Astrocyte (in vitro differentiated cells and primary cell): Measurements from ENCODE around the gene RAB35. TPM values are rescaled to one million over a fixed set of nuclear protein-coding genes. Genes with fewer than 3 reads are reported as not detected.
A peak's percentile ranks its signal among the peaks of the same experiment; 100 is the strongest.

Experiments
- DNase-seq: peaks from one replicate; pipeline ENCODE4 v3.0.0-alpha.2; 2010; ENCODE audit warnings: low read depth
- FAIRE-seq: peaks from 2 replicates; lab custom pipeline; 2011; peaks lifted over from hg19 to GRCh38; lab: Jason Lieb, UNC
- H2AFZ ChIP-seq: 2 replicates; pipeline ENCODE4 v1.6.0; 2012; ENCODE audit warnings: low read depth, low read length, inconsistent platforms
- H3K27ac ChIP-seq: 2 replicates; pipeline ENCODE4 v1.5.1; 2011; ENCODE audit warnings: low read depth, low read length, inconsistent platforms
- H3K27me3 ChIP-seq: 2 replicates; pipeline ENCODE4 v1.6.0; 2011; ENCODE audit warnings: low read length, inconsistent platforms; ENCODE audit not compliant: insufficient read depth
- H3K36me3 ChIP-seq: 2 replicates; pipeline ENCODE4 v1.5.1; 2011; ENCODE audit warnings: low read length, inconsistent platforms; ENCODE audit not compliant: insufficient read depth
- H3K4me1 ChIP-seq: 2 replicates; pipeline ENCODE4 v1.5.1; 2011; ENCODE audit warnings: low read length, inconsistent platforms; ENCODE audit not compliant: insufficient read depth
- H3K4me2 ChIP-seq: 2 replicates; pipeline ENCODE4 v1.6.0; 2012; ENCODE audit warnings: low read length, inconsistent platforms
- H3K4me3 ChIP-seq: 2 replicates; pipeline ENCODE4 v1.5.1; 2011; ENCODE audit warnings: low read depth, mild to moderate bottlenecking, low read length, inconsistent platforms; ENCODE audit not compliant: insufficient read depth
- H3K79me2 ChIP-seq: 2 replicates; pipeline ENCODE4 v1.6.0; 2012; ENCODE audit warnings: mild to moderate bottlenecking, low read length, inconsistent platforms; ENCODE audit not compliant: insufficient read depth
- H3K9ac ChIP-seq: 2 replicates; pipeline ENCODE4 v1.6.0; 2012; ENCODE audit warnings: mild to moderate bottlenecking, low read length, inconsistent platforms
- H3K9me3 ChIP-seq: 2 replicates; pipeline ENCODE4 v1.5.1; 2012; ENCODE audit warnings: low read depth, mild to moderate bottlenecking, low read length, inconsistent platforms; ENCODE audit not compliant: insufficient read depth
- H4K20me1 ChIP-seq: 2 replicates; pipeline ENCODE4 v1.6.0; 2012; ENCODE audit warnings: low read length, inconsistent platforms; ENCODE audit not compliant: insufficient read depth
- H3K27ac Mint-ChIP-seq: one replicate; pipeline ENCODE4 v1.8.0; 2021; ENCODE audit warnings: mild to moderate bottlenecking, mixed read lengths; ENCODE audit not compliant: unreplicated experiment
- H3K27me3 Mint-ChIP-seq: one replicate; pipeline ENCODE4 v1.8.0; 2021; ENCODE audit warnings: low read depth, mixed read lengths; ENCODE audit not compliant: unreplicated experiment
- H3K36me3 Mint-ChIP-seq: one replicate; pipeline ENCODE4 v1.8.0; 2021; ENCODE audit warnings: low read depth, mixed read lengths; ENCODE audit not compliant: unreplicated experiment
- H3K4me1 Mint-ChIP-seq: one replicate; pipeline ENCODE4 v1.8.0; 2021; ENCODE audit warnings: low read depth, mixed read lengths; ENCODE audit not compliant: unreplicated experiment
- H3K4me3 Mint-ChIP-seq: one replicate; pipeline ENCODE4 v1.8.0; 2021; ENCODE audit warnings: mild to moderate bottlenecking, moderate library complexity, mixed read lengths; ENCODE audit not compliant: unreplicated experiment
- H3K9me3 Mint-ChIP-seq: one replicate; pipeline ENCODE4 v1.8.0; 2021; ENCODE audit warnings: mild to moderate bottlenecking, mixed read lengths; ENCODE audit not compliant: unreplicated experiment
- CTCF ChIP-seq: IDR thresholded peaks from 2 replicates; pipeline ENCODE4 v1.5.1; 2011; ENCODE audit warnings: low read depth, mild to moderate bottlenecking, inconsistent platforms, low read length, moderate library complexity; ENCODE audit not compliant: insufficient read depth
- EZH2 ChIP-seq: IDR thresholded peaks from 2 replicates; pipeline ENCODE4 v1.6.1; 2012; ENCODE audit warnings: mild to moderate bottlenecking, low read length, inconsistent platforms; ENCODE audit not compliant: insufficient read depth
- total RNA-seq: library from RNA; stranded (reverse); gene quantifications from 2 replicates; pipeline ENCODE4 v1.2.1, GENCODE V29; 2021

The RAB35 gene
- total RNA-seq, 1 donor from 2014 or later: 63.3 TPM

- peaks cover 18% of the 10 kb centered on the region for H3K36me3 ChIP-seq
Measured at GRCh38 chr12:120095331-120095730, 21.2 kb downstream of the RAB35 start.

GRCh38 chr12:120094485-120094884, 22.1 kb downstream of the RAB35 start:
- no peaks in the 10 kb centered on the region for H3K27me3 ChIP-seq
- FAIRE-seq (no peak), DNase-seq (no peak)
- H3K4me1 Mint-ChIP-seq: peaks cover 3% of the 10 kb centered on the region
- no peak overlapping the region for H3K27ac Mint-ChIP-seq
- H3K9ac ChIP-seq: no peak overlapping the region
- no peak overlapping the region for H3K27ac ChIP-seq
- H3K36me3 Mint-ChIP-seq: peaks cover 13% of the 10 kb centered on the region
- peak overlapping the region; percentile 50 for H3K4me3 Mint-ChIP-seq
- TF ChIP-seq EZH2: no peak
- TF ChIP-seq CTCF: no peak
- H3K9me3 Mint-ChIP-seq: no peaks in the 10 kb centered on the region
- H3K9me3 ChIP-seq: no peaks in the 10 kb centered on the region
- H3K4me1 ChIP-seq: no peaks in the 10 kb centered on the region
- no peak overlapping the region for H3K4me2 ChIP-seq
- H4K20me1 ChIP-seq: peaks cover 67% of the 10 kb centered on the region
- peaks cover 18% of the 10 kb centered on the region for H3K36me3 ChIP-seq
- no peak overlapping the region for H3K4me3 ChIP-seq
- no peaks in the 10 kb centered on the region for H3K27me3 Mint-ChIP-seq
- peaks cover 13% of the 10 kb centered on the region for H3K79me2 ChIP-seq
- H2AFZ ChIP-seq: no peak overlapping the region

More at GRCh38 chr12:120095331-120095730, 21.2 kb downstream of the RAB35 start:
- Histone ChIP-seq H3K9me3 (no peaks in the 10 kb centered on the region), H3K79me2 (peaks cover 21% of the 10 kb centered on the region), H3K4me3 (no peak overlapping the region), H3K9ac (no peak overlapping the region), H3K27ac (no peak overlapping the region), H4K20me1 (peaks cover 75% of the 10 kb centered on the region), H2AFZ (no peak overlapping the region), H3K27me3 (no peaks in the 10 kb centered on the region), H3K4me2 (no peak overlapping the region), H3K4me1 (no peaks in the 10 kb centered on the region)
- DNase-seq (no peak), FAIRE-seq (no peak)
- H3K9me3 Mint-ChIP-seq: no peaks in the 10 kb centered on the region
- no peak overlapping the region for H3K27ac Mint-ChIP-seq
- no peak for TF ChIP-seq EZH2
- no peak for TF ChIP-seq CTCF
- H3K36me3 Mint-ChIP-seq: peaks cover 10% of the 10 kb centered on the region
- no peaks in the 10 kb centered on the region for H3K27me3 Mint-ChIP-seq
- peaks cover 3% of the 10 kb centered on the region for H3K4me1 Mint-ChIP-seq
- no peak overlapping the region for H3K4me3 Mint-ChIP-seq

GRCh38 chr12:120093592-120094355, 22.8 kb downstream of the RAB35 start:
- Histone ChIP-seq H4K20me1 (peaks cover 59% of the 10 kb centered on the region), H3K4me1 (no peaks in the 10 kb centered on the region), H3K4me3 (no peak overlapping the region), H3K9me3 (no peaks in the 10 kb centered on the region), H3K9ac (no peak overlapping the region), H3K27me3 (no peaks in the 10 kb centered on the region), H3K4me2 (no peak overlapping the region), H3K27ac (no peak overlapping the region), H3K36me3 (peaks cover 18% of the 10 kb centered on the region), H2AFZ (no peak overlapping the region), H3K79me2 (peaks cover 6% of the 10 kb centered on the region)
- no peak for TF ChIP-seq EZH2
- TF ChIP-seq CTCF: no peak
- FAIRE-seq (no peak), DNase-seq (no peak)
- H3K4me1 Mint-ChIP-seq: peaks cover 3% of the 10 kb centered on the region
- no peaks in the 10 kb centered on the region for H3K9me3 Mint-ChIP-seq
- H3K36me3 Mint-ChIP-seq: peaks cover 13% of the 10 kb centered on the region
- no peak overlapping the region for H3K4me3 Mint-ChIP-seq
- no peaks in the 10 kb centered on the region for H3K27me3 Mint-ChIP-seq
- peak overlapping the region; percentile 62 for H3K27ac Mint-ChIP-seq
